Panc1 (cell line): ENCODE measurements around the gene GNAQ. TPM values are rescaled to one million over a fixed set of nuclear protein-coding genes. Genes with fewer than 3 reads are reported as not detected.

Experiments
- ATAC-seq: fragments of 200-7000 bp; cut with Tn5 transposase; 2 replicates; pipeline ENCODE4 v1.9.1; 2020; ENCODE audit warnings: mild to moderate bottlenecking, moderate library complexity
- BruUV-seq: library from RNA; stranded (reverse); fragments of 400-500 nt; replicated peaks from 2 replicates; lab custom pipeline; 2021; lab: Mats Ljungman, UMichigan
- CTCF ChIA-PET: fragments of 300-600 bp; sonication (Branson Sonifier 250); formaldehyde crosslinking; loops from one replicate; lab custom pipeline; 2022; ENCODE audit warnings: antibody characterized with exemption; lab: Charles Lee
- POLR2A ChIA-PET: fragments of 300-600 bp; sonication (Branson Sonifier 250); formaldehyde crosslinking; loops from one replicate; lab custom pipeline; 2022; ENCODE audit warnings: antibody characterized with exemption; lab: Charles Lee
- DNase-seq: peaks from one replicate; pipeline ENCODE4 v3.0.0-alpha.2; 2010; ENCODE audit warnings: low read depth, low spot score
- H3K27ac ChIP-seq: 2 replicates; pipeline ENCODE4 v1.5.1; 2011; ENCODE audit warnings: mild to moderate bottlenecking, low read length, inconsistent platforms
- H3K27me3 ChIP-seq: fragments of 200-500 bp; sonication (Bioruptor generic); 2 replicates; pipeline ENCODE4 v1.6.0; 2014; ENCODE audit warnings: low read length, inconsistent platforms; ENCODE audit not compliant: control insufficient read depth, insufficient read depth
- H3K36me3 ChIP-seq: fragments of 200-500 bp; sonication (Bioruptor generic); 2 replicates; pipeline ENCODE4 v1.5.1; 2014; ENCODE audit warnings: inconsistent platforms, mild to moderate bottlenecking, low read length, moderate library complexity; ENCODE audit not compliant: control insufficient read depth, insufficient read depth
- H3K4me1 ChIP-seq: 2 replicates; pipeline ENCODE4 v1.5.1; 2011; ENCODE audit warnings: inconsistent platforms, mild to moderate bottlenecking, low read length, moderate library complexity; ENCODE audit not compliant: control insufficient read depth, insufficient read depth
- H3K4me3 ChIP-seq, 2 experiments: 2 replicates each; pipeline ENCODE4 v1.5.1; 2011 to 2012; ENCODE audit warnings: low read depth in 2 of 2, low read length in 2 of 2, mild to moderate bottlenecking in 2 of 2, inconsistent platforms in 1 of 2, moderate library complexity in 1 of 2
- H3K9me3 ChIP-seq: fragments of 200-500 bp; sonication (Bioruptor generic); 2 replicates; pipeline ENCODE4 v1.5.1; 2014; ENCODE audit warnings: low read depth, mild to moderate bottlenecking, inconsistent platforms, low read length, moderate library complexity; ENCODE audit not compliant: control insufficient read depth, insufficient read depth
- POLR2AphosphoS5 ChIP-seq: IDR thresholded peaks from 2 replicates; pipeline ENCODE4 v1.6.1; 2012; ENCODE audit warnings: mild to moderate bottlenecking, low read depth, low read length, moderate library complexity
- SIN3A ChIP-seq: IDR thresholded peaks from 2 replicates; pipeline ENCODE4 v1.6.1; 2012; ENCODE audit warnings: low read depth, mild to moderate bottlenecking, low read length, moderate library complexity, borderline replicate concordance; ENCODE audit not compliant: insufficient read depth
- TCF7L2 ChIP-seq: IDR thresholded peaks from 2 replicates; pipeline ENCODE4 v1.6.1; 2011; ENCODE audit warnings: mild to moderate bottlenecking, low read depth, low read length, inconsistent platforms
- in situ Hi-C: cut with HindIII; loops from 2 replicates; pipeline ENCODE4 v1.10.0; 2016; ENCODE audit warnings: low sequenced_read_pairs, low pct_unique_long_range_greater_than_20kb
- intact Hi-C: fragments of 100-400 bp; cut with micrococcal nuclease; formaldehyde crosslinking; loops from one replicate; pipeline ENCODE4 v1.10.0; 2022; ENCODE audit not compliant: unreplicated experiment
- total RNA-seq: library from RNA; stranded (reverse); gene quantifications from one replicate; pipeline ENCODE4 v1.2.1, GENCODE V29; 2021; ENCODE audit not compliant: unreplicated experiment
- TF ChIP-seq, protein P1 (sequence below): fragments of 450-650 bp; IDR thresholded peaks from 2 replicates; pipeline ENCODE4 v1.5.1; 2017; ENCODE audit warnings: mild to moderate bottlenecking
- TF ChIP-seq, protein P2 (sequence below), 2 experiments: IDR thresholded peaks; 2 replicates each; pipeline ENCODE4 v1.6.1; 2011 to 2012; ENCODE audit warnings: low read depth in 2 of 2, control low read depth in 1 of 2, low read length in 1 of 2, mild to moderate bottlenecking in 1 of 2, moderate library complexity in 1 of 2; ENCODE audit not compliant: insufficient read depth in 1 of 2

The GNAQ gene
- total RNA-seq, 1 experiment from 2014 or later = 34.5 TPM

DNA sequence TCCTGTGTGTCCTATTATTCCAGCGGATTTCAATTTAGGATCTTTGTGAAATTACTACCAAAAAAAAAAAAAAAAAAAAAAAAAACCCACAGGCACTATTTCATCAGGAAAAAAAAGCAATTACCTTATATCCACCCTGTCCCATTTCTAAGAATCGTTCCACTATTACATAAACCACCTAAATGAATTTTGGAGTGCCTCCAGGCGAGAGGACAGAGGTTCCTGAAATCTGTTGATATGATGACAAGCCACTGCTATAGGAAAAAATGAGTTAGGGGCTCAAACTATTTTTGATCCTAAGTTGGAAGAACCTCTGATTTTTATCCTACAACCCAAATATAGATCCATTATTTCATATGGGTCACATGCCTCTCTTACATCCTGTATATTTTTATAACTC, 177.9 kb downstream of the GNAQ start:
- in situ Hi-C loops (no loop called here), intact Hi-C loops (no loop called here)
- ATAC-seq = no peak
- no peak for DNase-seq
- H3K4me3 ChIP-seq = no peak overlapping the region
- CTCF ChIA-PET = no interaction called here
- BruUV-seq = no TSS peak
- H3K9me3 ChIP-seq = no peaks in the 10 kb centered on the region
- POLR2A ChIA-PET = no interaction called here
- H3K36me3 ChIP-seq = no peaks in the 10 kb centered on the region
- no peak overlapping the region for H3K27ac ChIP-seq
- TF ChIP-seq SIN3A (no peak), POLR2AphosphoS5 (no peak), TCF7L2 (no peak)
- TF ChIP-seq, protein P1, sequence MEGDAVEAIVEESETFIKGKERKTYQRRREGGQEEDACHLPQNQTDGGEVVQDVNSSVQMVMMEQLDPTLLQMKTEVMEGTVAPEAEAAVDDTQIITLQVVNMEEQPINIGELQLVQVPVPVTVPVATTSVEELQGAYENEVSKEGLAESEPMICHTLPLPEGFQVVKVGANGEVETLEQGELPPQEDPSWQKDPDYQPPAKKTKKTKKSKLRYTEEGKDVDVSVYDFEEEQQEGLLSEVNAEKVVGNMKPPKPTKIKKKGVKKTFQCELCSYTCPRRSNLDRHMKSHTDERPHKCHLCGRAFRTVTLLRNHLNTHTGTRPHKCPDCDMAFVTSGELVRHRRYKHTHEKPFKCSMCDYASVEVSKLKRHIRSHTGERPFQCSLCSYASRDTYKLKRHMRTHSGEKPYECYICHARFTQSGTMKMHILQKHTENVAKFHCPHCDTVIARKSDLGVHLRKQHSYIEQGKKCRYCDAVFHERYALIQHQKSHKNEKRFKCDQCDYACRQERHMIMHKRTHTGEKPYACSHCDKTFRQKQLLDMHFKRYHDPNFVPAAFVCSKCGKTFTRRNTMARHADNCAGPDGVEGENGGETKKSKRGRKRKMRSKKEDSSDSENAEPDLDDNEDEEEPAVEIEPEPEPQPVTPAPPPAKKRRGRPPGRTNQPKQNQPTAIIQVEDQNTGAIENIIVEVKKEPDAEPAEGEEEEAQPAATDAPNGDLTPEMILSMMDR = no peak
- TF ChIP-seq, protein P2, sequence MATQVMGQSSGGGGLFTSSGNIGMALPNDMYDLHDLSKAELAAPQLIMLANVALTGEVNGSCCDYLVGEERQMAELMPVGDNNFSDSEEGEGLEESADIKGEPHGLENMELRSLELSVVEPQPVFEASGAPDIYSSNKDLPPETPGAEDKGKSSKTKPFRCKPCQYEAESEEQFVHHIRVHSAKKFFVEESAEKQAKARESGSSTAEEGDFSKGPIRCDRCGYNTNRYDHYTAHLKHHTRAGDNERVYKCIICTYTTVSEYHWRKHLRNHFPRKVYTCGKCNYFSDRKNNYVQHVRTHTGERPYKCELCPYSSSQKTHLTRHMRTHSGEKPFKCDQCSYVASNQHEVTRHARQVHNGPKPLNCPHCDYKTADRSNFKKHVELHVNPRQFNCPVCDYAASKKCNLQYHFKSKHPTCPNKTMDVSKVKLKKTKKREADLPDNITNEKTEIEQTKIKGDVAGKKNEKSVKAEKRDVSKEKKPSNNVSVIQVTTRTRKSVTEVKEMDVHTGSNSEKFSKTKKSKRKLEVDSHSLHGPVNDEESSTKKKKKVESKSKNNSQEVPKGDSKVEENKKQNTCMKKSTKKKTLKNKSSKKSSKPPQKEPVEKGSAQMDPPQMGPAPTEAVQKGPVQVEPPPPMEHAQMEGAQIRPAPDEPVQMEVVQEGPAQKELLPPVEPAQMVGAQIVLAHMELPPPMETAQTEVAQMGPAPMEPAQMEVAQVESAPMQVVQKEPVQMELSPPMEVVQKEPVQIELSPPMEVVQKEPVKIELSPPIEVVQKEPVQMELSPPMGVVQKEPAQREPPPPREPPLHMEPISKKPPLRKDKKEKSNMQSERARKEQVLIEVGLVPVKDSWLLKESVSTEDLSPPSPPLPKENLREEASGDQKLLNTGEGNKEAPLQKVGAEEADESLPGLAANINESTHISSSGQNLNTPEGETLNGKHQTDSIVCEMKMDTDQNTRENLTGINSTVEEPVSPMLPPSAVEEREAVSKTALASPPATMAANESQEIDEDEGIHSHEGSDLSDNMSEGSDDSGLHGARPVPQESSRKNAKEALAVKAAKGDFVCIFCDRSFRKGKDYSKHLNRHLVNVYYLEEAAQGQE (IDR thresholded peaks at IDR 0.05; ENCODE audit: insufficient read depth in 1 of 2, low read depth in 2 of 2, low read length in 1 of 2) = no peak
- H3K27me3 ChIP-seq = no peaks in the 10 kb centered on the region
- H3K4me1 ChIP-seq = peaks cover 3% of the 10 kb centered on the region; the same call in 1 of the 2 replicates

DNA sequence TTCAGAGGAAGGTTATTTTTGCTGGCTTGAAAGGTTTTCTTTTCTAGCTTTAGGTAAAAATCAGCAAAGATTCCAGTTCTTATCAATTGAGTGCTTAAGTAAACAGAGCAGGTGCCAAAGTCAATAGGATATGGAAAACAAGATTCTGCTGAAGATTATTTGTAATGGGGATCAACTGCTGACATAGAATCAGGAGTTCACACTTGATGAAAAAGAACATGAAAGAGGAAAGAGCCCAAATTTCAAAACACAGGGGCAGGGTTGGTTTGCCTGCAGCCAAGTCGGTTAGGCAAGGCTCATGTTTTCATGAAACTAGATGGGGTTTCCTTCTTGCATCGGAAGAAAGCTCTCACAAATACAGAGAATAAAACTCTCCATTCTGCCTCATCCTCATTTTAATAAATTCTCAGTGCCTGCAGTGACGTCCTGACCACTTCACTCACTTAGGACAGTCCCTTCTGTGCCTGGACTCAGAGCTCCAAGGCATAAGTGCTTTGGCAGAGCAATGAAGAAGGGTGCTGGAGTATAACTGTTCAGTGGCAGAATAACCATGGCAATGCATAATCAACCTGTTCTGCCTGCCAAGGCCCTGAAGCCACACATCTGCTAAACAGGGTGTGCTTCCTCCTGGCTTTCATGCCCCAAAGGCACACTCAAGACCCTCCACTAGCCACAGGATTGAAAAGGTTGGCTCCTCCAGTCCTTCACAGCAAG, 179.6 kb downstream of the GNAQ start:
- no peaks in the 10 kb centered on the region for H3K36me3 ChIP-seq
- in situ Hi-C loops (no loop called here), intact Hi-C loops (no loop called here)
- H3K4me3 ChIP-seq = no peak overlapping the region
- CTCF ChIA-PET = no interaction called here
- POLR2A ChIA-PET = no interaction called here
- H3K9me3 ChIP-seq = no peaks in the 10 kb centered on the region
- no peak for DNase-seq
- no peak for ATAC-seq
- no TSS peak for BruUV-seq
- H3K27ac ChIP-seq = no peak overlapping the region
- no peaks in the 10 kb centered on the region for H3K27me3 ChIP-seq
- TF ChIP-seq, protein P1 = no peak
- H3K4me1 ChIP-seq = peaks cover 3% of the 10 kb centered on the region; the same call in 1 of the 2 replicates
